KG1 (cell line): Measurements from ENCODE around the gene HSBP1L1.
A peak's percentile ranks its signal among the peaks of the same experiment; 100 is the strongest.
"Not testable (repeated sequence)": the region's sequence is repeated elsewhere in the genome, so short reads cannot be mapped to it uniquely, and the experiment has no call there.

ENCODE experiments used
- DNase-seq: peaks from one replicate; lab custom pipeline; 2025; lab: John Stamatoyannopoulos, UW

The HSBP1L1 gene

DNA sequence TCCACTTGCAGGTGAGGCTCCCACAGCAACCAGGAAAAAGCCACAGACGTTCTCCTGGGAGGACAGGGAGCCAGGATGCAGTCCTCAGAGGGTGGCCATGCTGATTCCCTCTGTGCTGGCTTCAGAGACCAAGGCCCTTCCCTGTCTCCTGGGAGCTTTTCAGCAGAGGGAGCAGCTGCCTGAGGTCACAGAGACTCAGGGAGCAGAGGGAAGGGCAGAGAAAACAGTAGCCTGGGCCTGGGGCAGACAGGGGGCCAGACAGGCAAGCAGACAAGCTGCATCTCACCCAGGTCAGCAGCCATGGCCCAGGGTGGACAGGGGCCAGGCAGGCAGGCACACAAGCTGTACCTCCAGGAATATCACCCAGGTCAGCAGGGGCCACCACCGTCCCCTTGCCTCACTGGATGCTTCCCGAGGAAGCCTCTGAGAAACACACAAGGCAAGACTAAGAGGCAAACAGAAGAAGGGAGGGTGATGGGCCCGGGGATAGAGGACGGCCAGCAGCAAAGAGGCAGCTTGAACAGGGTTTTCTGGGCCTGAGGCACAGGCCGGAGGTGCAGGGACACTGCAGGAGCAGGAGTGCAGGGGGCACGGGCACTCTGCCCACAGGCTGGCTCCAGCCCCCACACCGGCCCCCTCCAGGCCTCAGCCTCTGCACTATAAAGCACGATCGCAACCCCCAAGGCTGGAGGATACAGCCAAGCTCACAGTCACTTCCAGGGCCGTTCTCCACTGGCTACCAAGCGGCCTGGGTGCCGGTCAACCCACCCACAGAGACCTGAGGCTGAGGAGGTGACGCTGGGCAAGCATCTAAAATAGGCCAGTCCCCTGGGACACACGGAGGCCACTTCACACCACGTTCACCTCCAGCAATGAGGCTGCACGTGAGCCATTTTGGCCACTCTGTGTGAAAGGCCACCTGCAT, 19.1 kb upstream of the HSBP1L1 start:
- DNase-seq = no peak

- DNase-seq = no peak
Observed at GRCh38 chr18:79947054-79947755, 17.2 kb upstream of the HSBP1L1 start.

- DNase-seq = no peak
Observed at GRCh38 chr18:79947881-79948610, 16.4 kb upstream of the HSBP1L1 start.

- no peak for DNase-seq
Observed at GRCh38 chr18:79948719-79949411, 15.6 kb upstream of the HSBP1L1 start.

- DNase-seq = peak; percentile 60
Observed at GRCh38 chr18:79949697-79950487, 14.6 kb upstream of the HSBP1L1 start.

GRCh38 chr18:79950515-79951341, 13.7 kb upstream of the HSBP1L1 start:
- DNase-seq = no peak

GRCh38 chr18:79951545-79952455, 12.6 kb upstream of the HSBP1L1 start, which contains the start of gene SLC66A2:
TSS of gene SLC66A2 (minus strand) at chr18:79951653. CDS start at chr18:79950926, 727 bp downstream.
- peak; percentile 73 for DNase-seq

DNA sequence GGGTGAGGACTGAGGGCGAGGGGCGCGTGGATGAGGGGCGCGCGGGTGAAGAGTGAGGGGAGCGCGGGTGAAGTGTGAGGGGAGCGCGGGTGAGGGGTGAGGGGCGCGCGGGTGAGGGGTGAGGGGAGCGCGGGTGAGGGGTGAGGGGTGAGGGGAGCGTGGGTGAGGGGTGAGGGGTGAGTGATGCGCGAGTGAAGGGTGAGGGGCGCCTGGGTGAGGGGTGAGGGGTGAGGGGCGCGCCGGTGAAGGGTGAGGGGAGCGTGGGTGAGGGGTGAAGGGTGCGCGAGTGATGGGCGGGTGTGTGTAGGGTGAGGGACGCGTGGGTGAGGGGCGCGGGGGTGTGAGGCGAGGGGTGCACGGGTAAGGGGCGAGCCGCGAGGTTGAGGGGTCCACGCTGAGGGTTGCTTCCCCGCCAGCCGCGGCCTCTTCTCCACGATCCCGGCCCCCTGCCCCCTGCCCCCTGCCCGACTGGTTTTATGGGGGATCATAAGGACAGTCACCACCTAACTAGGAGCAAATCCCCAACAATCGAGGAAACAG, 11.9 kb upstream of the HSBP1L1 start:
- DNase-seq = no peak

DNA sequence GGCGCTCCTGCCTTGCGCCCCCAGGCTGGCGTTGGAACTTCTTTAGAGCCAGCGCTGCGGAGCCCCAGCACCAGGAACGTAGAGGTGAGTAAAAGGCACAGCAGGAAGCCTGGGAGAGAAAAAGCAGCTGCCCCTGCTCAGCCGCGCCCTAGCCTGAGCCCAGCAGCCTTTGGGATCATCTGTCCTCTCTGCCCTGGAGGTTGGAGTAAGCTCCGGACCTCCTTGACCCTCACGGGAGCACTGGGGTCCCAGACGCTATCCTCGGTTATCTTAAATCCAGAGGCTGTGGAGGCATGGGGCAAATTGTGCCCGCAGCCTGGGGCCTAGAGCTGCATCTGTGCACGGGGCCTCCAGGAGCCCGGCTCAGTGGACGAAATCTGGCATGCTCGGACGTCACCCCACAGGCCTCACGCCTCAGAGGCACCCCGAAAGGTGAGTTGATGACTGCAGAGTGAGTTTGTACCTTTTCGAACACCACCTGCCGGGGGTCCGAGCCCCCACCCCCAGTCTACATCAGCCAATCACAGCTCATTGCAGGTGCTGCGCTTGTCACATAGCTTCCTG, 11.4 kb upstream of the HSBP1L1 start:
- no peak for DNase-seq

GRCh38 chr18:79953971-79954651, 10.3 kb upstream of the HSBP1L1 start:
- DNase-seq = no peak

DNA sequence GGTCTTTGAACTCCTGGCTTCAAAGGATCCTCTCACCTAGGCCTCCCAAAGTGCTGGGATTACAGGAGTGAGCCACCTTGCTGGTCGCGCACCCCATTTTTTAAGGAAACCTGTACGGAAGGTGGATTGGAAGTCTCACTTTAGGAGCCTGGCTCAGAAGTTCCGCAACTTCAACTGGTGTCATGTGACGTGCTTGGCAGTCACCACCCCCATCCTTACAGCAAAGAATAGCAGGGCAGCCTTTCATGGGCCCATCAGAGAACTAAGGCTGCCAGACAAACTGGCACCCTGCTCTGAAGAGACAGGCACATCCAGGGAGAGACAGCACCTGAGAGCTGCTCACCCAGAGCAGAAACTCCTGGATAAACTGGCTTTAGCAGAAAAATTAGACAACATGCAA, 9.7 kb upstream of the HSBP1L1 start:
- no peak for DNase-seq

- no peak for DNase-seq
Observed at GRCh38 chr18:79955302-79956075, 9.0 kb upstream of the HSBP1L1 start.

DNA sequence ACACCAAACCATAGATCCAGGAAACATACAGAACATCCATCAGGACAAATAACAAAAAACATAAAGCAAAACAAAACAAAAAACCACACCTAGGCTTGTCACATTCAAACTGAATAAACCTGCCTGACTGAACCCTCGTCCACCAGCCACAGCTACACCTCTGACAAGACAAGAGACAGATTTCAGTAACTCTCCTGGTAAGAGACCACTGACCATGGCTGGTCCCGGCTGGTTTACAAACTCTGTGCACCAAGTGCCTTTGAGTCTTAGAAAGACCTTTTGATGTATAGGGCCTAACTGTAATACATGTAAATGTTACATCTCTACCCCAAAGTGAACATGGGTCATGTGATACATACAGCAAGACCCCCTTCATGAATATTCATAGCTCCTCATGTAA, 8.2 kb upstream of the HSBP1L1 start:
- DNase-seq = no peak

DNA sequence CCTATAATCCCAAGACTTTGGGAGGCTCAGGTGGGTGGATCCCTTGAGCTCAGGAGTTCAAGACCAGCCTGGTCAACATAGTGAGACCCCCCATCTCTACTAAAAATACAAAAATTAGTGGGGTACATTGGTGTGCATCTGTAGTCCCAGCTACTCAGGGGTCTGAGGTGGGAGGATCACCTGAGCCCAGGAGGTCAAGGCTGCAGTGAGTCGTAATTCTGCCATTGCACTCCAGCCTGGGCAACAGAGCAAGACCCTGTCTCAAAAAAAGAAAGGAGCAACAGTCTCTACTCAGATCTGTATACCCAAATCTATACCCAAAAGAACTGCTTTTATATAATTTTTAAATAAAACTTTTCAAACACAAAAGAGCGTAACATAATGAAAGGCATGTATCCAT, 5.5 kb upstream of the HSBP1L1 start:
- DNase-seq = no peak

- not testable (repeated sequence) for DNase-seq
Observed at GRCh38 chr18:79960161-79960801, 4.2 kb upstream of the HSBP1L1 start.

- no peak for DNase-seq
Observed at GRCh38 chr18:79960921-79961526, 3.4 kb upstream of the HSBP1L1 start.
